ENCODE measurements around the gene SMYD4. TPM values are rescaled to one million over a fixed set of nuclear protein-coding genes. Genes with fewer than 3 reads are reported as not detected.
"Not testable (repeated sequence)": the region's sequence is repeated elsewhere in the genome, so short reads cannot be mapped to it uniquely, and the experiment has no call there.

The SMYD4 gene
- total RNA-seq, 1 donor from 2014 or later, result 21.8 TPM

DNA sequence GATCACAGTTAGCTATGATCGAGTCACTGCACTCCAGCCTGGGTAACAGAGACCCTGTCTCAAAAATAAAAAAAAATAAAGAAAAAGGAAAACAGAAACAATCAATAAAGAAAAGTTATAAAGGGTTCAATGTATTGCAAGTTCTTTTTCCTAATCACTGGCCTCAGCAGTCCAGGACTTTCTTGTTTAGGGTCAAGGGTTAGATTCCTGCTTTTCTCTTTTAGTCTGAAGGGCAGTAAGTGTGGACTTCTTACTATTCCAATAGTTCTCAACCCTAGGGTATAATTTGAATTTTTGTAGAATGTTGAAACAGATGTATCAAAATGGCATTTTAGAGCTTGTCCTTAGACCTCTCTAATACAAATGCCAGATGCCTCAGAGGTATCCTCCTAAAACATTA is 27.3 kb downstream of the SMYD4 start:
- H3K4me3 Mint-ChIP-seq, result no peak overlapping the region
- ChIA-PET CTCF (no interaction called here), POLR2A (no interaction called here)
- DNase-seq (no peak), ATAC-seq (ENCODE audit: low read depth) (no peak)
- TF ChIP-seq, protein P1, sequence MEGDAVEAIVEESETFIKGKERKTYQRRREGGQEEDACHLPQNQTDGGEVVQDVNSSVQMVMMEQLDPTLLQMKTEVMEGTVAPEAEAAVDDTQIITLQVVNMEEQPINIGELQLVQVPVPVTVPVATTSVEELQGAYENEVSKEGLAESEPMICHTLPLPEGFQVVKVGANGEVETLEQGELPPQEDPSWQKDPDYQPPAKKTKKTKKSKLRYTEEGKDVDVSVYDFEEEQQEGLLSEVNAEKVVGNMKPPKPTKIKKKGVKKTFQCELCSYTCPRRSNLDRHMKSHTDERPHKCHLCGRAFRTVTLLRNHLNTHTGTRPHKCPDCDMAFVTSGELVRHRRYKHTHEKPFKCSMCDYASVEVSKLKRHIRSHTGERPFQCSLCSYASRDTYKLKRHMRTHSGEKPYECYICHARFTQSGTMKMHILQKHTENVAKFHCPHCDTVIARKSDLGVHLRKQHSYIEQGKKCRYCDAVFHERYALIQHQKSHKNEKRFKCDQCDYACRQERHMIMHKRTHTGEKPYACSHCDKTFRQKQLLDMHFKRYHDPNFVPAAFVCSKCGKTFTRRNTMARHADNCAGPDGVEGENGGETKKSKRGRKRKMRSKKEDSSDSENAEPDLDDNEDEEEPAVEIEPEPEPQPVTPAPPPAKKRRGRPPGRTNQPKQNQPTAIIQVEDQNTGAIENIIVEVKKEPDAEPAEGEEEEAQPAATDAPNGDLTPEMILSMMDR (IDR thresholded peaks at IDR 0.05), result no peak
- no peaks in the 10 kb centered on the region for H3K27me3 Mint-ChIP-seq
- intact Hi-C loops (cut with micrococcal nuclease), result no loop called here
- H3K36me3 Mint-ChIP-seq (ENCODE audit: low read depth), result peaks cover 45% of the 10 kb centered on the region
- H3K9me3 Mint-ChIP-seq, result no peaks in the 10 kb centered on the region
- no peaks in the 10 kb centered on the region for H3K4me1 Mint-ChIP-seq
- H3K27ac Mint-ChIP-seq, result no peak overlapping the region

DNA sequence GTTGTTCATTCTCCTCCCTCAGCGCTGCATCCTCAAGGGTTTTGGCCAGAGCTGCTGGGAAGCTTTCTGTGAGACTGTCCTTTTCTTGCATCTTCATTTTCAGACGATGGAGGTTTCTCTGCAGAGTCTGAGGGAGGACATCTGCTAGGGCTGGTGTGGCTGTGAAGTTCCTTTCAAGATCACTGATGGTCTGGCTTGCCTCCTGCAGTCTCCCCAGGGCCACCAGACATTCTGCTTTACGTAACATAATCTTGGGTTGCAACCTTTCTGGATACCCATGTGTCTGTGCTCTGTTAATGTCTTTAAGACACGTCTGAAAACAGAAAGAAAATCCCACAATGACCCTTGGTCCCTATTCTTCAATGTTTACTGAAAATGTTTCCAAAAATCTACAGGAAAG is 29.0 kb downstream of the SMYD4 start:
- H3K9me3 Mint-ChIP-seq, result no peaks in the 10 kb centered on the region
- no peak overlapping the region for H3K4me3 Mint-ChIP-seq
- TF ChIP-seq, protein P1 (IDR thresholded peaks at IDR 0.05), result no peak
- H3K27me3 Mint-ChIP-seq, result no peaks in the 10 kb centered on the region
- intact Hi-C loops (cut with micrococcal nuclease), result no loop called here
- ChIA-PET POLR2A (no interaction called here), CTCF (no interaction called here)
- no peak for DNase-seq
- no peak overlapping the region for H3K27ac Mint-ChIP-seq
- H3K4me1 Mint-ChIP-seq, result no peaks in the 10 kb centered on the region
- peaks cover 45% of the 10 kb centered on the region for H3K36me3 Mint-ChIP-seq (ENCODE audit: low read depth)
- ATAC-seq (ENCODE audit: low read depth), result no peak

DNA sequence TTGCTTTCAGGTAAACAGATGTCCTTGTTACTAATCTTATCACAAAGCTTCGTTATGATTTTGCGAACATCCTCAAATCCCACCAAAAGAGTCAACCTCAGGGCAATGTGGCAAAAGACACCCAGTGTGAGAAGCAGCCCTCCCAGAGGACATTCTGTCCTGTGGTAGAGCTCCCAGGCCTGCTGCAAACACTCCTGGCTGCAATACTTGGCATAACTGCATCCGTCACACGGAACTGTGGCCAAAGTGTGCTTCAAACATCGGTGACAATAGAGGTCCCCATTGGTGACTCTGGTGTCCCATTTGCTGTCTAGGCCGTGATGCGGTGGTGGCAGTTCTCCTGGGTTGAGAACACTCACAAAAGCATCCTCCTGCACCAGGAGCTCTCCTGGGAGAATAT is 29.5 kb downstream of the SMYD4 start:
- Mint-ChIP-seq H3K4me3 (no peak overlapping the region), H3K27me3 (no peaks in the 10 kb centered on the region), H3K27ac (no peak overlapping the region), H3K36me3 (ENCODE audit: low read depth) (peaks cover 45% of the 10 kb centered on the region), H3K9me3 (no peaks in the 10 kb centered on the region), H3K4me1 (no peaks in the 10 kb centered on the region)
- ATAC-seq (ENCODE audit: low read depth) (no peak), DNase-seq (no peak)
- TF ChIP-seq, protein P1 (IDR thresholded peaks at IDR 0.05), result no peak
- POLR2A ChIA-PET, result no interaction called here
- CTCF ChIA-PET, result no interaction called here
- intact Hi-C loops (cut with micrococcal nuclease), result no loop called here

DNA sequence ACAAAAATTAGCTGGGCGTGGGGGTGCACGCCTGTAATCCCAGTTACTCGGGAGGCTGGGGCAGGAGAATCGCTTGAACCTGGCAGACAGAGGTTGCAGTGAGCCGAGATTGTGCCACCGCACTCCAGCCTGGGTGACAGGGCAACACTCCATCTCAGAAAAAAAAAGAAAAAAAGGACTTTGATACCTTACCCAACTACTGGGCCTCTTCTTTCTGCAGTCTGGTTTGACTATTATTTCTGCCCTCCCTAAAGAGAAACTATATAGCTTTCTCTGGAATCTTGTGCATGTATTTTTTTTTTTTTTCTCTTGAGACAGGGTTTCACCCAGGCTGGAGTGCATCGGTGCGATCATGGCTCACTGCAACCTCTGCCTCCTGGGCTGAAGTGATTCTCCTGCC is 31.9 kb downstream of the SMYD4 start:
- POLR2A ChIA-PET, result interaction anchor here (0.7 kb wide), 1 partner anchor 692 kb away, joined by 3 read pairs; no protein-coding TSS in a partner anchor
- CTCF ChIA-PET; intact Hi-C loops (cut with micrococcal nuclease); H3K4me3 Mint-ChIP-seq; H3K27me3 Mint-ChIP-seq; ATAC-seq (ENCODE audit: low read depth); DNase-seq; H3K27ac Mint-ChIP-seq; H3K4me1 Mint-ChIP-seq; H3K9me3 Mint-ChIP-seq: not testable (repeated sequence)
- H3K36me3 Mint-ChIP-seq (ENCODE audit: low read depth), result peaks cover 33% of the 10 kb centered on the region

DNA sequence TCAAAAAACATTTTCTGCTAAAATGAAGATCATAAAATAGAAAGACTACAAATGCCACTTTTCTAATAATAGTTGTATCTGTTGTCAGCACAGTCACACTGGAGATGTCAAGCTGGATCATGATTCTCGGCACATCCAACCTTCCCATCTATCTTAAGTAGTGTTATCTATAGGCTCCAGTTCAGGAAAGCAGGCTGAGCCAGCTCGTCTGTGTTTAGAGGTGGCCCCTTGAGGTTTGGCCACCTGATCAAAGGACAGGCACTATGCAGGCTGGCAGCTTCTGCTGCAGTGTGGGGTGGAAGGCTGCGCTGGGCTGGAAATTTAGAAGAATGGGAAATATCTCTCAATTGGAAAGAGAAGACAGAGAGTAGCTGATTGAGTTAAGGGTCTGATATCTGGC is 32.4 kb downstream of the SMYD4 start:
- intact Hi-C loops (cut with micrococcal nuclease), result no loop called here
- TF ChIP-seq, protein P1 (IDR thresholded peaks at IDR 0.05), result no peak
- Mint-ChIP-seq H3K27me3 (no peaks in the 10 kb centered on the region), H3K27ac (no peak overlapping the region), H3K36me3 (ENCODE audit: low read depth) (peaks cover 33% of the 10 kb centered on the region), H3K4me1 (no peaks in the 10 kb centered on the region), H3K9me3 (no peaks in the 10 kb centered on the region), H3K4me3 (no peak overlapping the region)
- POLR2A ChIA-PET, result no interaction called here
- no peak for DNase-seq
- CTCF ChIA-PET, result interaction anchor here (0.7 kb wide), 1 partner anchor 13 kb away, joined by 3 read pairs; no protein-coding TSS in a partner anchor
- no peak for ATAC-seq (ENCODE audit: low read depth)

DNA sequence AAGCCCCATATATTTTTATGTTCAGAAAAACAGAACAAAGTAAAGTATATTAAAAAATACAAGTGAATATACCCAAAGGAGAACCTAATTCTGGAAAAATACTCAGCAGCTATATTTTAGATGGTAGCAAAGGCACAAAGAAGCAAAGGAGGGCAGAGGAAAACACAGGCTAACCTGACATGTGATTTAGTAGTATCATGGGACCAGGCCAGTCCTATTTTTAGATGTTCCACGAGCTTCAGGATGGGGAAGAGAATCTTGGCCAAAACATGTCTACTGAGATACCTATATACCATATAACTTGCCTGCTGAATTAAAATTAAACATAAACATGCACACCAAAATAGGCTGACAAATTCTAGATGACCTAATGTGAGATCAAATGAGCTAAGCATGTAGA is 32.9 kb downstream of the SMYD4 start:
- Mint-ChIP-seq H3K27me3 (no peaks in the 10 kb centered on the region), H3K36me3 (ENCODE audit: low read depth) (peaks cover 30% of the 10 kb centered on the region), H3K4me3 (no peak overlapping the region), H3K4me1 (no peaks in the 10 kb centered on the region), H3K27ac (no peak overlapping the region), H3K9me3 (no peaks in the 10 kb centered on the region)
- ChIA-PET CTCF (interaction anchor here (0.7 kb wide), 1 partner anchor 13 kb away, joined by 3 read pairs; no protein-coding TSS in a partner anchor), POLR2A (no interaction called here)
- intact Hi-C loops (cut with micrococcal nuclease), result no loop called here
- TF ChIP-seq, protein P1 (IDR thresholded peaks at IDR 0.05), result no peak
- no peak for ATAC-seq (ENCODE audit: low read depth)
- DNase-seq, result no peak
